ENCODE measurements around the gene ACOX3.

DNA sequence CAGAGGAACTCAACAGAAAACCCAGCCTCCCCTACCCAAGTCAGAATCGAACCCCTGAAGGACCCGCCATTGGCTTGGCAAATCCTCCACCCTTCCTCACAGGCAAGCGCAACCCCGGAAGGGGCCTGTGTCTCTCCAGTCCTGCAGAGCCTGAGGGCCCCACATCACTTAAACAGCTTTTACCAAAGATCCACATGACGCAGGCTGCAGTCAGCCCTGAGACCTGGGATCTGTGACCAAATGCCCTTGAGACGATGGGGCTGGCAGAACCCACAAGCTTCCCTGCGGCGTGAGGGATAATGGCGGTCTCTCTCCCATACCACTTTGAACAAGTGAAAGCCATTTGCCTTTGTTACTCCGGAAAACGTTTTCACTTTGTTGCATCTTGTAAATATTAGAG lies 54.9 kb downstream of the ACOX3 start:
- TF ChIP-seq, protein P1, sequence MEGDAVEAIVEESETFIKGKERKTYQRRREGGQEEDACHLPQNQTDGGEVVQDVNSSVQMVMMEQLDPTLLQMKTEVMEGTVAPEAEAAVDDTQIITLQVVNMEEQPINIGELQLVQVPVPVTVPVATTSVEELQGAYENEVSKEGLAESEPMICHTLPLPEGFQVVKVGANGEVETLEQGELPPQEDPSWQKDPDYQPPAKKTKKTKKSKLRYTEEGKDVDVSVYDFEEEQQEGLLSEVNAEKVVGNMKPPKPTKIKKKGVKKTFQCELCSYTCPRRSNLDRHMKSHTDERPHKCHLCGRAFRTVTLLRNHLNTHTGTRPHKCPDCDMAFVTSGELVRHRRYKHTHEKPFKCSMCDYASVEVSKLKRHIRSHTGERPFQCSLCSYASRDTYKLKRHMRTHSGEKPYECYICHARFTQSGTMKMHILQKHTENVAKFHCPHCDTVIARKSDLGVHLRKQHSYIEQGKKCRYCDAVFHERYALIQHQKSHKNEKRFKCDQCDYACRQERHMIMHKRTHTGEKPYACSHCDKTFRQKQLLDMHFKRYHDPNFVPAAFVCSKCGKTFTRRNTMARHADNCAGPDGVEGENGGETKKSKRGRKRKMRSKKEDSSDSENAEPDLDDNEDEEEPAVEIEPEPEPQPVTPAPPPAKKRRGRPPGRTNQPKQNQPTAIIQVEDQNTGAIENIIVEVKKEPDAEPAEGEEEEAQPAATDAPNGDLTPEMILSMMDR (conservative IDR thresholded peaks at IDR 0.05), result no peak
- no peak for TF ChIP-seq ZFX (IDR thresholded peaks at IDR 0.05)
